Measurements from ENCODE around the gene PPHLN1.
"Not testable (repeated sequence)": the region's sequence is repeated elsewhere in the genome, so short reads cannot be mapped to it uniquely, and the experiment has no call there.

PPHLN1 gene

GRCh38 chr12:42380733-42381132 lies 54.8 kb downstream of the PPHLN1 start:
- Mint-ChIP-seq H3K4me1 (peaks cover 29% of the 10 kb centered on the region), H3K27me3 (no peaks in the 10 kb centered on the region), H3K9me3 (no peaks in the 10 kb centered on the region), H3K36me3 (peaks cover 54% of the 10 kb centered on the region), H3K4me3 (no peak overlapping the region), H3K27ac (no peak overlapping the region)
- ATAC-seq, result no peak

- H3K36me3 Mint-ChIP-seq, result peaks cover 49% of the 10 kb centered on the region
- H3K27me3 Mint-ChIP-seq, result no peaks in the 10 kb centered on the region
- H3K4me1 Mint-ChIP-seq, result peaks cover 29% of the 10 kb centered on the region
- H3K4me3 Mint-ChIP-seq, result no peak overlapping the region
- no peaks in the 10 kb centered on the region for H3K9me3 Mint-ChIP-seq
- ATAC-seq, result no peak
- peak overlapping the region; percentile 51 for H3K27ac Mint-ChIP-seq
Observed at GRCh38 chr12:42382013-42382696, 56.2 kb downstream of the PPHLN1 start.

- peaks cover 21% of the 10 kb centered on the region for H3K4me1 Mint-ChIP-seq
- H3K27me3 Mint-ChIP-seq, result no peaks in the 10 kb centered on the region
- ATAC-seq, result no peak
- no peak overlapping the region for H3K4me3 Mint-ChIP-seq
- no peak overlapping the region for H3K27ac Mint-ChIP-seq
- no peaks in the 10 kb centered on the region for H3K9me3 Mint-ChIP-seq
- H3K36me3 Mint-ChIP-seq, result peaks cover 54% of the 10 kb centered on the region
Observed at GRCh38 chr12:42385326-42385841, 59.4 kb downstream of the PPHLN1 start.

DNA sequence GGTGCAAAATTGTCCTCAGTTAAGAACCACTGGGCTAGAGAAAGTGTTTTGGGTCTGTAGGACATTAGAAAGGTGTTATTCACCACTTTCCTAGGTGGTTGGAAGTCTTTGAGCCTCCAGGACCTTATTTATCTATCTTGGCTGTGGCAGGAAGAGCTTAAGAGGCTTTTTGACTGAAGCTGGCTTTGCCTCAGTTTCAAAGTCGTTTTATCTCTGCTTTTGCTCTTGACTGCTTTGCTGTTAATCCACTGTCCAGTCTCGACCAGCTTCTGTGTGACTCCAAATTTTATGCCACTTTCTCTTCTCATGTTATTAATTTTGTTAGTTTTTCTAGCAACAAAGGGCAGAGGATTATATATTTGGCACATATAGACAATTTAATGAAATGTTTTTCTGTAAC lies 60.3 kb downstream of the PPHLN1 start:
- Mint-ChIP-seq H3K4me3 (no peak overlapping the region), H3K9me3 (no peaks in the 10 kb centered on the region), H3K27me3 (no peaks in the 10 kb centered on the region), H3K27ac (no peak overlapping the region), H3K4me1 (peaks cover 20% of the 10 kb centered on the region), H3K36me3 (peaks cover 61% of the 10 kb centered on the region)
- ATAC-seq, result no peak

DNA sequence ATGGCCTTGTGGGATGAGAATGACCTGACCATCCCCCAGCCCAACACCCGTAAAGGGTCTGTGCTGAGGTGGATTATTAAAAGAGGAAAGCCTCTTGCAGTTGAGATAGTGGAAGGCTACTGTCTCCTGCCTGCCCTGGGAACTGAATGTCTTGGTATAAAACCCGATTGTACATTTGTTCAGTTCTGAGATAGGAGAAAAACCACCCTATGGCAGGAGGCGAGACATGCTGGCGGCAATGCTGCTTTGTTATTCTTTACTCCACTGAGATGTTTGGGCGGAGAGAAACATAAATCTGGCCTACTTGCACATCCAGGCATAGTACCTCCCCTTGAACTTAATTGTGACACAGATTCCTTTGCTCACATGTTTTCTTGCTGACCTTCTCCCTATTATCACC lies 62.1 kb downstream of the PPHLN1 start:
- H3K27me3 Mint-ChIP-seq, ATAC-seq, H3K4me1 Mint-ChIP-seq, H3K27ac Mint-ChIP-seq, H3K4me3 Mint-ChIP-seq, H3K9me3 Mint-ChIP-seq: not testable (repeated sequence)
- peaks cover 53% of the 10 kb centered on the region for H3K36me3 Mint-ChIP-seq

- Mint-ChIP-seq H3K36me3 (peaks cover 57% of the 10 kb centered on the region), H3K27ac (no peak overlapping the region)
Observed at GRCh38 chr12:42394429-42394828, 68.5 kb downstream of the PPHLN1 start.

DNA sequence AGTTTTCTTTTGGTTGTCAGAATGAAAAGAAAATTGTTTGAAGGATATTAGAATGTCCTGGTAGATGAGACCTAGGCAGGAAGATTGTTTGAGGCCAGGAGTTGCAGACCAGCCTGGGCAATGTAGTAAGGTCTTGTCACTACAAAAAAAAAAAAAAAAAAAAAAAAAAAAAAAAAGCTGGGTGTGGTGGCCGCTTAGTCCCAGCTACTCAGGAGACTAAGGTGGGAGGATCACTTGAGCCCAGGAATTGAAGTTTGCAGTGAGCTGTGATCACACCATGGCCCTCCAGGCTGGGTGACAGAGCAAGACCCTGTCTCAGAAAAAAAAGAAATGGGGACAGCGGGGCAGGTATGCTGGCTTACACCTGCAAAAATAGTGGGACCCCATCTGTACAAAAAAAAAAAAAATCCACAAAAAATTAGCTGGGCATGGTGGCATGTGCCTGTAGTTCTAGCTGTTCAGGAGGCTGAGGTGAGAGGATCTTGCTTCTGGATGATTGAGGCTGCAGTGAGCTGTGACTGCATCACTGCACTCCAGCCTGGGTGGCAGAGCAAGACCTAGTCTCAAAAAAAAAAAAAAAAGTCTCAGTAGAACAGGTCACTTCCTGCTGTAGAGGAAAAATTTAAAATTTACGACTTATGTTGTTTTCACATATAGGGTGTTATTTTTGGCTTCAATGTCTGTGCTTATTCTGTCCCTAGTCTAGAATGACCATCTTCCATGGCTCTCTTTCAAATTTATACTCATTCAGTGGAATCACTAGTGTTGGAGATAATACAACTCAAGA lies 70.7 kb downstream of the PPHLN1 start:
- ATAC-seq, result no peak
- no peaks in the 10 kb centered on the region for H3K9me3 Mint-ChIP-seq

More at GRCh38 chr12:42394429-42394828, 68.5 kb downstream of the PPHLN1 start:
- ATAC-seq, result no peak
- H3K27me3 Mint-ChIP-seq, result no peaks in the 10 kb centered on the region
- no peak overlapping the region for H3K4me3 Mint-ChIP-seq
- no peaks in the 10 kb centered on the region for H3K9me3 Mint-ChIP-seq
- no peaks in the 10 kb centered on the region for H3K4me1 Mint-ChIP-seq

DNA sequence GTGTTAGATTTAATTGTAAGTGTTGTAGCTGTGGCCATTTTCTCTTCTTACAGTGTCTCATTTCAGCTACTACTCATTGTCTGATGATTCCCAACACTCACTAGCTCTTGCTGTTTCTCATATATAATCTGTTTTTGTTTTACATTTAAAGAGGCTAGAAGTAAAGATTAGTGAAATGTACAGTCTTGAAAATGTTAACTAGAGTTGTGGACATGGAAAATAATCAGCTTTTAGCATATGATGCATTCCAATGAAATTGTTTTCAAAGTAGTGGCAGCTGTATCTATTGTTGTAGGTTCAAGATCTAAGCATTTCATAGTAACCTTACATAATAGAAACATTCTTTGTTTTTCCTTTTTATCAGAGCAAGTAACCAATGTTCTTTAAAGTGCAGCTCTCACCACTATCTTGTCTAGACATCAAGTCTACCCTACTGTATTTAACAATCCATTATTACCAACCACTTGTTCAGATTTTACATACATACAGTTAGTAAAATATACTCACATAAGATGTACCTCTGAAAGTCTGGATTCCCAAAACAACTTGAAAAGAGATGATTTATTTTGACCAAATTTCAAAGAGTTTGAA lies 76.9 kb downstream of the PPHLN1 start:
- no peak overlapping the region for H3K27ac Mint-ChIP-seq
- no peak overlapping the region for H3K4me3 Mint-ChIP-seq
- H3K4me1 Mint-ChIP-seq, result peaks cover 11% of the 10 kb centered on the region
- H3K27me3 Mint-ChIP-seq, result no peaks in the 10 kb centered on the region
- H3K9me3 Mint-ChIP-seq, result no peaks in the 10 kb centered on the region
- no peak for ATAC-seq
- H3K36me3 Mint-ChIP-seq, result peaks cover 53% of the 10 kb centered on the region

More for the DNA sequence above, 70.7 kb downstream of the PPHLN1 start:
- Mint-ChIP-seq H3K4me1 (no peaks in the 10 kb centered on the region), H3K4me3 (no peak overlapping the region), H3K36me3 (peaks cover 42% of the 10 kb centered on the region), H3K27ac (no peak overlapping the region), H3K27me3 (no peaks in the 10 kb centered on the region)

GRCh38 chr12:42407306-42407705 lies 81.3 kb downstream of the PPHLN1 start:
- ATAC-seq, result no peak
- peaks cover 11% of the 10 kb centered on the region for H3K4me1 Mint-ChIP-seq
- H3K36me3 Mint-ChIP-seq, result peaks cover 52% of the 10 kb centered on the region
- no peak overlapping the region for H3K27ac Mint-ChIP-seq
- H3K27me3 Mint-ChIP-seq, result no peaks in the 10 kb centered on the region
- H3K4me3 Mint-ChIP-seq, result no peak overlapping the region
- no peaks in the 10 kb centered on the region for H3K9me3 Mint-ChIP-seq

DNA sequence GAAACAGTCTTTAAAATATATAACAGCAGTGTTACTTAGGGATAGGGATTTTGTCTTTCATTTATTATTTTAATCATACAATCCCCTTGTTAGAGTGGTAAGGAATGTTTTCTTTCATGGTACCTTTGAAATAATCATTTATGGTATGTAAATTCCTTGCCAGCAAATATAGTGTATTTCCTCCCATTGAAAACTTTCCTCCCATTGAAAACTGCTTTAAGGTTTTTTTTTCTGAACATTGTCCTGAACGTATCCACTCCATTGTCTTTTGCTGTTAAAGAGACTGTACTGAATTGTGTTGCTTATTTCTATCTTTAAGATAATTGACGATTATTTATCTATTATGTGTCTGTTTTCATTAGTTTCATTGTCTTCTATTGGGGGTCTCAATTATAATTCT lies 83.5 kb downstream of the PPHLN1 start:
- no peaks in the 10 kb centered on the region for H3K9me3 Mint-ChIP-seq
- H3K27me3 Mint-ChIP-seq, result no peaks in the 10 kb centered on the region
- ATAC-seq, result no peak
- H3K36me3 Mint-ChIP-seq, result peaks cover 54% of the 10 kb centered on the region
- no peak overlapping the region for H3K27ac Mint-ChIP-seq
- H3K4me3 Mint-ChIP-seq, result no peak overlapping the region
- H3K4me1 Mint-ChIP-seq, result peaks cover 19% of the 10 kb centered on the region

DNA sequence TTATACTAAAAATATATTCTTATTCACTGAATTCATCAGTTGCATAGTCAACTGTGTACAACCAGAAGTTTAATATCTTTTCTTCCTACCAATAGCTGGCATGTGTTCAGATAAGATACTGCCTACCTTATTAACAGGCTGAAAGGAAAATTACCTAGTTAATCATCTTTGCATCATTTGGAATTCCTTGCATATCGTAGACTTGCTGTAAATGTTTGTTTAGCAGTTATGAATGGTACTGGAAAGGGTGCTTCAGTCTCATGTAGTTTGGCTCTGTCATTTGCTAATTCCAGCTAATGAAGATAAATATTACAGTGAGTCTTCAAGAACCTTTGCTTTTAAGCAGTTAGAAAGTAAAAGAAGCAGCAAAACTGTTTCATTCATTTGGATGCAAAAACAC lies 84.4 kb downstream of the PPHLN1 start:
- no peak overlapping the region for H3K4me3 Mint-ChIP-seq

GRCh38 chr12:42420395-42420794 lies 94.4 kb downstream of the PPHLN1 start:
- Mint-ChIP-seq H3K9me3 (no peaks in the 10 kb centered on the region), H3K4me3 (no peak overlapping the region), H3K4me1 (peaks cover 48% of the 10 kb centered on the region), H3K36me3 (peaks cover 34% of the 10 kb centered on the region), H3K27ac (no peak overlapping the region), H3K27me3 (no peaks in the 10 kb centered on the region)
- no peak for ATAC-seq

More for the DNA sequence above, 84.4 kb downstream of the PPHLN1 start:
- Mint-ChIP-seq H3K9me3 (no peaks in the 10 kb centered on the region), H3K27ac (no peak overlapping the region), H3K27me3 (no peaks in the 10 kb centered on the region), H3K36me3 (peaks cover 47% of the 10 kb centered on the region), H3K4me1 (peaks cover 16% of the 10 kb centered on the region)
- ATAC-seq, result no peak

DNA sequence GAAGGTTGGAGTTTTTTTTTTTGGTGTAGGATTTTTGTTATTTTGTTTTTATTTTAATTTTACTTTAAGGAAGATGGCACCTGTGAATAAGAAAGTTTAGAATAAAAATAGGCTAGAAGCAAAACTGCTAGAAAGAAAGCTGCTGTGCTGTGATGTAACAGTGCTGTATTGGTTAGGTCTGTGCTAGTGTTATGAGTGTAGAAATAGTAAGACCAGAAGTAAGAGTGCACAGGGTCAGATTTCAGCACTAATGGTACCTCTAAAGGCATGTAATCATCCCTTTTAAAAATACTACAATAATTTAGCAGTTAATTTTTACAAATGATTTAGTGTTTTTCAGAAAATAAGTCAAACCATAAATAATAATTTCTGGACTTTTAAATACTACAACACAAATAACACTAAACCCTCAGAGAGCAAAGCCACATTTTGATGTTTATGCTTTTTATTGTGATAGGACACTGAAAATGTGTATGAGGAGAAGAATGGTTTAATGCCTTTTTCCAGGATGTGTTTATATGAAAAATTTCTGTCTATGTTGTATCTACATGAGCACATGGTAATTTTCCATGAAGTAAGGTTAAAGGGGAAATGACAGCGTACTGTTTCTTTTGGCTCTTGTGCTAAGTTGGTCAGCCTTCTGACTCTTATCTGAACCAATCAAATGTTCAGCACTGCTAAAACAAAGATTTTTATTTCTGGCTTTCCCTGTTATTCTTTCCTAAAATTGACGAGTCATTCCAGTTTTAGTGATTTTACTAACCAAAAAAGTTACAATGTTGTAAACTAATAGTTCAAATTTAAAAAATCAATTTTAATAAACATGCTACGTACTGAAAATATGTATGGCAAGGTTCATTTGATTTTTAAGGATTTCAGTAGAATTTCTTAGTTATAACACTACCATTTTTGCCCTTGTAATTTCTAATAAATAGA lies 96.1 kb downstream of the PPHLN1 start:
- Mint-ChIP-seq H3K9me3 (no peaks in the 10 kb centered on the region), H3K27me3 (no peaks in the 10 kb centered on the region), H3K4me3 (no peak overlapping the region), H3K36me3 (peaks cover 22% of the 10 kb centered on the region), H3K27ac (no peak overlapping the region), H3K4me1 (peaks cover 33% of the 10 kb centered on the region)
- no peak for ATAC-seq

DNA sequence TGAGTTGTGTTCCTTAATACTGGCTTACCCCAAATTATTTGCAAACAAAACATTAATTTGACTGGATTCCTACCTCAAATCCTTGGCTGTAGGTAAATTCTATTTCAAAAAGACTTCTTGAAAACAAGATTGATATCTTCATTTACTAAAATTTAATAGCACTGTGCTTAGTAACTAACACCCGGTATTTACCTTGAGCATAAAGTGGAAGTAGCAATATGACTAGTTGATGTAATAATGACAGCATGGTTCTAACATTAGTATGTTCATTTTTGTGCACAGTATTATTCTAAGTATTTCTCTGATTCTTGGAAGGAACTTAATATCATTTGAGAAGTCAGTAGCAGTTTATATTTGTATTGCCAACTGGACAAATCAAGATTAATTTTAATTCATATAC lies 96.8 kb downstream of the PPHLN1 start:
- ATAC-seq, result no peak

DNA sequence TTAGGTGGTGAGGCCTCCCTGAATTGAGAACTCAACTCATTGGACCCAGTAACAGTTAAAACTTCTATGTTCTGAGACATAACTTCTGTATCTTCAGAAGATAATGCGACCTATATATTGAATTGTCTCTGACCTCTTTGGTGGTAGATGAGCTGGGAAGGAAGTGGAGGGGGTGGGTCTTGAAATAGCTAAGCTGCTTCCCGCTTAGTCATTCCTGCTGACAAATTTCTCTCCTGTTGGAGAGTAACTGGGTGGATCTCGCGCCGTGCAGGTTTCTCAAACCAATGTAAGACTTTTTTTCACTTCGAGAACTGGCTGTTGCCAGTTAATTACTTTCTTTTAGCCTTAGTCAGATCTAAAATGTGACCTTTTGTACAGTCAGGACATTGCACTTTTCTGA lies 100.8 kb downstream of the PPHLN1 start:
- Mint-ChIP-seq H3K4me1 (peaks cover 16% of the 10 kb centered on the region), H3K9me3 (no peaks in the 10 kb centered on the region), H3K4me3 (no peak overlapping the region), H3K27me3 (no peaks in the 10 kb centered on the region), H3K27ac (peak overlapping the region; percentile 32), H3K36me3 (peaks cover 44% of the 10 kb centered on the region)
- ATAC-seq, result no peak

More for the DNA sequence above, 96.8 kb downstream of the PPHLN1 start:
- Mint-ChIP-seq H3K36me3 (peaks cover 24% of the 10 kb centered on the region), H3K27me3 (no peaks in the 10 kb centered on the region), H3K9me3 (no peaks in the 10 kb centered on the region), H3K27ac (no peak overlapping the region), H3K4me1 (peaks cover 37% of the 10 kb centered on the region), H3K4me3 (no peak overlapping the region)
